Central memory CD8-positive, alpha-beta T cell (primary cell): ENCODE results near the gene FOXRED2.

ENCODE experiments used
- ATAC-seq: fragments of 150-1000 bp; cut with Tn5 transposase; replicated peaks from 2 replicates; pipeline ENCODE4 v1.10.0; 2022; ENCODE audit warnings: mild to moderate bottlenecking, moderate FRiP score, moderate number of reproducible peaks; ENCODE audit not compliant: poor library complexity, severe bottlenecking; ENCODE audit errors: extremely low read depth
- DNase-seq, 2 donors: peaks; one replicate each; pipeline ENCODE4 v3.0.0; 2021; ENCODE audit warnings: low spot score in 2 of 2
- H3K27ac Mint-ChIP-seq: one replicate; pipeline ENCODE4 v1.8.0; 2022; ENCODE audit warnings: low read depth, mild to moderate bottlenecking, moderate library complexity, mixed read lengths
- H3K27me3 Mint-ChIP-seq: one replicate; pipeline ENCODE4 v1.8.0; 2022; ENCODE audit warnings: mixed read lengths
- H3K36me3 Mint-ChIP-seq: one replicate; pipeline ENCODE4 v1.8.0; 2022; ENCODE audit warnings: mild to moderate bottlenecking, moderate library complexity, mixed read lengths; ENCODE audit not compliant: insufficient read depth
- H3K4me1 Mint-ChIP-seq: one replicate; pipeline ENCODE4 v1.8.0; 2022; ENCODE audit warnings: mixed read lengths
- H3K4me3 Mint-ChIP-seq: one replicate; pipeline ENCODE4 v1.8.0; 2022; ENCODE audit warnings: mild to moderate bottlenecking, moderate library complexity, mixed read lengths
- H3K9me3 Mint-ChIP-seq: one replicate; pipeline ENCODE4 v1.8.0; 2022; ENCODE audit warnings: mixed read lengths

FOXRED2 gene

DNA sequence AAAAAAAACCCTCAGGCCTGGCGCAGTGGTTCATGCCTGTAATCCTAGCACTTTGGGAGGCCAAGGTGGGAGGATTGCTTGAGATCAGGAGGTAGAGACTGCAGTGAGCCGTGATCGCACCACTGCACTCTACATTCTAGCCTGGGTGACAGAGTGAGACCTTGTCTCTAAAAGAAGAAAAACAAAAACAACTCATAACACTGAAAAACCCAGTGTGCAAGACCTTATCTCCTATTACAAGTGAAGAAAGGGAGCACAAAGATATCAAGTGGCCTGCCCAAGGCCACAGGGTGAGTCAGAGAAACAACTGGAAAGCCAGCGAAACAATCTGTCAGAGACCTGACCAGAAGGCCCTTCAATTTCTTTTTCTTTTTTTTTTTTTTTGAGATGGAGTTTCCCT lies 27.9 kb downstream of the FOXRED2 start:
- Mint-ChIP-seq H3K4me1 (peaks cover 22% of the 10 kb centered on the region), H3K27ac (no peak overlapping the region), H3K27me3 (no peaks in the 10 kb centered on the region), H3K9me3 (no peaks in the 10 kb centered on the region), H3K4me3 (no peak overlapping the region), H3K36me3 (peaks cover 37% of the 10 kb centered on the region)
- DNase-seq (no peak), ATAC-seq (no peak)

- H3K27ac Mint-ChIP-seq, result no peak overlapping the region
- H3K9me3 Mint-ChIP-seq, result no peaks in the 10 kb centered on the region
- ATAC-seq (no peak), DNase-seq (no peak)
- H3K4me3 Mint-ChIP-seq, result no peak overlapping the region
- peaks cover 8% of the 10 kb centered on the region for H3K4me1 Mint-ChIP-seq
- no peaks in the 10 kb centered on the region for H3K27me3 Mint-ChIP-seq
- H3K36me3 Mint-ChIP-seq, result peaks cover 37% of the 10 kb centered on the region
Measured at GRCh38 chr22:36475341-36475740, 31.5 kb downstream of the FOXRED2 start.

GRCh38 chr22:36472689-36473088 lies 34.2 kb downstream of the FOXRED2 start:
- Mint-ChIP-seq H3K27ac (no peak overlapping the region), H3K36me3 (peaks cover 33% of the 10 kb centered on the region), H3K4me3 (no peak overlapping the region), H3K27me3 (no peaks in the 10 kb centered on the region), H3K4me1 (peaks cover 11% of the 10 kb centered on the region), H3K9me3 (no peaks in the 10 kb centered on the region)
- DNase-seq, result no peak
- ATAC-seq, result no peak

DNA sequence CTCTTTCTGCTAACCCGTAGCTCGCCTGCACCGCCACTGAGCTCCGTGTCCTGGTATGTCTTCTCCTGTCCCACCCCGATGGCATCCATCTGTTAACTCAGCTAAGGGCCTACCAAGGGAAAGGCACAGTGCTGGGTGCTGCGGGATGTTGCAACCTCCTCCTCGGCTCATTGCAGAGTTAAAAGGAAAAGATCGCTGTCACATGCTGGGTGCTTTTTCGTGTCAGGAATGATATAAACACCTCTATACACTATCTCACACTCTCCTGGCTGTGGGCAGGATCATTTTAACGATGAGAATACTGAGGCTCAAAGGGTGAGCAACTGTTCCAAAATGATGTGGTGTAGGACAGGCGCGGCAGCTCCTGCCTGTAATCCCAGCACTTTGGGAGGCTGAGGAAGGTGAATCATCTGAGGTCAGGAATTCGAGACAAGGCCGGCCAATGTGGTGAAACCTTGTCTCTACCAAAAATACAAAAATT lies 35.5 kb downstream of the FOXRED2 start:
- no peak for ATAC-seq
- no peak for DNase-seq
- Mint-ChIP-seq H3K4me1 (peaks cover 21% of the 10 kb centered on the region), H3K27ac (no peak overlapping the region), H3K27me3 (no peaks in the 10 kb centered on the region), H3K9me3 (no peaks in the 10 kb centered on the region), H3K4me3 (no peak overlapping the region), H3K36me3 (peaks cover 26% of the 10 kb centered on the region)

DNA sequence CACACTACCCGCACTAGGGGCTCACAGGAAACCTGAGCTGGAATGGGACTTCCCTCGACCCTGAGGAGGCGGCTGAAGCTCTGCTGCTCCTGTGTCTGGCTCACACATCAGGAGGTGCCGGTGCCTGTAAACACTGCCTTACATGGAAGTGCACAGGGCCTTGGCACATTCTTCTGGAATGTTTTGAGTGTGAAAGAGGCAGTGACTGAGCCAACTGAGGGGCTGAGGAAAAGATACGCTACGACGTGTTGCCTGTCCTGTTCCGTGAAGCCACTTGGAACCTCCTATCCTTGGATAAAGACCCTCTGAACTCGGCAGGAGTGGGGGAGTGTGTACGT lies 35.9 kb downstream of the FOXRED2 start:
- Mint-ChIP-seq H3K36me3 (peaks cover 26% of the 10 kb centered on the region), H3K27me3 (no peaks in the 10 kb centered on the region), H3K9me3 (no peaks in the 10 kb centered on the region), H3K4me3 (no peak overlapping the region), H3K4me1 (peaks cover 21% of the 10 kb centered on the region), H3K27ac (no peak overlapping the region)
- DNase-seq (no peak), ATAC-seq (no peak)

GRCh38 chr22:36470162-36470993 lies 36.5 kb downstream of the FOXRED2 start:
- H3K4me3 Mint-ChIP-seq, result no peak overlapping the region
- DNase-seq, result peak; percentile 68 to 81

DNA sequence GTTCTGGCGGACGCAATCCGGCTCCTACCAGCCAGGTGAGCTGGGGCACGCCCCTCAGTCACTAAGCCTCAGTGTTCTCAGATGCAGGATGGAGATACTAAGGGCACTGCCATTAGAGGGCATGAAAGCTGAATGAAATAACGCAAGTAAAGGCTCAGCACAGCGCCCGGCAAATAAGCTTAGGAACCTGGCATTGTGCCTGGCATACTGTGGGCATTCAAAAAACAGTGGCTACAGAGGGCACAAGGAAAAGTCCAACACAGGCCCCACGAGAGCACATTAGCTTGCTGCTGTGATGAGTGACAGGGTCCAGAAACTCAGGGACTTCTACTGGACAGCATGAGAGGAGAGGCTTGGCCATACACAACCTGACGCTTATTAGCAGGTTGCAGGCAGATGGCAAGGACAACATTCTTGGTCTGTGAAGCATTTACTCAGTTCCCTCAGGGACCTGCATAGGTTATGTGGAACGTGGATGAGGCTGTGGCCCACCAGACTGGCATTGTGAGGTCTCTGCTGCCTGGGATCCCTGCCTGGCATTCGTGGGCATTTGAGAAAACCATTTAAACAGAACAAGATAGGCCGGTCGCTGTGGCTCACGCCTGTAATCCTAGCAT lies 37.6 kb downstream of the FOXRED2 start:
- Mint-ChIP-seq H3K4me1 (peaks cover 21% of the 10 kb centered on the region), H3K27ac (no peak overlapping the region), H3K9me3 (no peaks in the 10 kb centered on the region), H3K36me3 (peaks cover 16% of the 10 kb centered on the region), H3K27me3 (no peaks in the 10 kb centered on the region), H3K4me3 (no peak overlapping the region)
- ATAC-seq (no peak), DNase-seq (no peak)

More at GRCh38 chr22:36470162-36470993, 36.5 kb downstream of the FOXRED2 start:
- no peak overlapping the region for H3K27ac Mint-ChIP-seq
- no peaks in the 10 kb centered on the region for H3K27me3 Mint-ChIP-seq
- peaks cover 23% of the 10 kb centered on the region for H3K36me3 Mint-ChIP-seq
- H3K9me3 Mint-ChIP-seq, result no peaks in the 10 kb centered on the region
- peak; percentile 95 for ATAC-seq
- peaks cover 21% of the 10 kb centered on the region for H3K4me1 Mint-ChIP-seq

DNA sequence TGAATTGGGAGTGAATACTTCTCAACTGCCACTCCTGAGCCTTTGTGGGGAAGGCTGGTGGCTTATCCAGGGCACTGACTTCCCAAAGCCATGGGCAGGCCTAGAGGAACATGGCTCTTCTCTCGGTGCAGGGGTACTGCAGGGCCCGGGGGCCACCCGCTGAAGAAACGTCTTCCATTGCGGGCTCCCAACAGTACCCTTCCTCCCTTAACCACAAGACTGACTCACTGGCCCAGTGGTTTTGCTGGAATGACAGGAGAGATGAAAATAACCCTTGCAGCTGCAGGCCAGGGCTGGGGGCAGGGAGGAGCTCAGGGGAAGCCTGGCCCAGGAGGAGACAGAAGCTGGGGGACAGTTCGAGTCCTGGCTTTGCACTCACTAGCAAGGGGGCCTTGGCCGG lies 38.9 kb downstream of the FOXRED2 start:
- ATAC-seq, result no peak
- H3K27me3 Mint-ChIP-seq, result no peaks in the 10 kb centered on the region
- H3K4me1 Mint-ChIP-seq, result peaks cover 21% of the 10 kb centered on the region
- no peaks in the 10 kb centered on the region for H3K9me3 Mint-ChIP-seq
- H3K27ac Mint-ChIP-seq, result no peak overlapping the region
- peaks cover 13% of the 10 kb centered on the region for H3K36me3 Mint-ChIP-seq
- no peak overlapping the region for H3K4me3 Mint-ChIP-seq
- DNase-seq, result no peak

- peak overlapping the region; percentile 74 for H3K27ac Mint-ChIP-seq
- DNase-seq (no peak), ATAC-seq (no peak)
- H3K4me3 Mint-ChIP-seq, result no peak overlapping the region
- no peaks in the 10 kb centered on the region for H3K9me3 Mint-ChIP-seq
- peaks cover 10% of the 10 kb centered on the region for H3K36me3 Mint-ChIP-seq
- H3K4me1 Mint-ChIP-seq, result peaks cover 21% of the 10 kb centered on the region
- no peaks in the 10 kb centered on the region for H3K27me3 Mint-ChIP-seq
Measured at GRCh38 chr22:36467042-36467810, 39.6 kb downstream of the FOXRED2 start.

GRCh38 chr22:36466258-36466657 lies 40.6 kb downstream of the FOXRED2 start:
- H3K27ac Mint-ChIP-seq, result peak overlapping the region; percentile 74
- no peaks in the 10 kb centered on the region for H3K9me3 Mint-ChIP-seq
- no peaks in the 10 kb centered on the region for H3K27me3 Mint-ChIP-seq
- peaks cover 21% of the 10 kb centered on the region for H3K4me1 Mint-ChIP-seq
- DNase-seq, result no peak
- H3K36me3 Mint-ChIP-seq, result peaks cover 5% of the 10 kb centered on the region
- no peak overlapping the region for H3K4me3 Mint-ChIP-seq
- ATAC-seq, result no peak

DNA sequence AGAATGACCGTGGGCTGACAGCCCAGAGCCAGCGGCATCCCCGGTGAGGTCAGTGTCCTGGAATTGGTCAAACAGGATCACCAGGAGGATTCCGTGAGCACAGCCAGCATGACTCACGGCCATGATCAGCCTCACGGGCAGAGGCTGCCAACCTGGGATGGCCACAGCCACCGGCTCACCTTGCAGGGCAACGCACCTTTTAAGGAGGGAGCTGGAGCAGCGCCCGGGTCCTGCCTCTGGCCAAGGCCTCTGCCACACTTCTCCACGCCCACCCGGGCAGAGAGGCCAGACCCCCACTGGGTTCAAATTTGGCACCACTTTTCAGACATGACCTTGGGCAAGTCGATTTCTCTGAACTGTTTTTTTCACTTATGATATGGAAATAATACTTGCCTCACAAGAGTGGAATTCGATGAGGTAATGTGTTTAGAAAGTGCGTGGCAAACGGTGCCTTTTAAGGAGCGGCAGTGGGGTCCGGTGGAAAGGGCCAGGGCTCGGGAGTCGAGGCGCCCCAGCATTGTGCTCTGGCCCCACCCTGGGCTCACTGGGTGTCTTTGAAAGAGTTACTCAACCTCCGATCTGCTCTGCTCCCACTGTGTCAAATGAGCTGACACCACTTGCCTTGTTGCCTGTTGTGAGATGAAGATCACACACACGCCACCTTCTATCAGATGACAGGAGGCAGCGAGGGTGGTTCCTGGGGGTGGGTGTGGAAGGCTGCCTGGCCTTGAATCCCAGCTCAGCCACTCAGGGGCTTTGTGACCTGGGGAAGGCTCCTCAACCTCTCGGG lies 41.4 kb downstream of the FOXRED2 start:
- H3K9me3 Mint-ChIP-seq, result no peaks in the 10 kb centered on the region
- peaks cover 4% of the 10 kb centered on the region for H3K36me3 Mint-ChIP-seq
- no peak for DNase-seq
- no peak overlapping the region for H3K27ac Mint-ChIP-seq
- peaks cover 16% of the 10 kb centered on the region for H3K4me1 Mint-ChIP-seq
- H3K4me3 Mint-ChIP-seq, result no peak overlapping the region
- no peaks in the 10 kb centered on the region for H3K27me3 Mint-ChIP-seq
- no peak for ATAC-seq

DNA sequence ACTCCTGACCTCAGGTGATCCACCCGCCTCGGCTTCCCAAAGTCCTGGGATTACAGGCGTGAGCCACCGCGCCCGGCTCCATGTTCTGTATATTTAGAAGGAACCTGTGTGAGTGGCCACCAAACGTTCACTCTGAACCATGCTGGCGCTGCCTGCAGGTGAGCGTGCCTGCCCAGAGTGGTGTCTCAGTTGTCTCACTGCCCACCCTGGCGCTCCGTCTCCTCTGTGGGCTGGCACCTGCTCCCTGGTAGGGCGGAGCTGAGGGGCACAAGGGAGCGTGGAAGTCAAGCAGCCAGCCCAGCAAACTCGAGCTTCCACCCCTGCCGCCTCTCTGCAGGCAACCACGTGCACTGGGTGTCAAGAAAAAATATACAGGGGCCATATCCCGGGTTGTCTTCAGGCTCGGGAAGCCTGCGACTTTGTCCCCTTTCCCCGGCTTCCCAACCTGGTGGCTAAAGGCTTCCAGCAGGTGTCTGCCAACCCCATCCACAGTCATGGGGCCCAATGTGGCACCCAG lies 42.1 kb downstream of the FOXRED2 start:
- Mint-ChIP-seq H3K36me3 (peaks cover 4% of the 10 kb centered on the region), H3K4me3 (no peak overlapping the region), H3K4me1 (peaks cover 10% of the 10 kb centered on the region), H3K9me3 (no peaks in the 10 kb centered on the region), H3K27me3 (no peaks in the 10 kb centered on the region), H3K27ac (no peak overlapping the region)
- ATAC-seq, result no peak
- DNase-seq, result no peak
